Gastrocnemius medialis (tissue), 4 donors: ENCODE measurements around the gene PLSCR4. TPM values are rescaled to one million over a fixed set of nuclear protein-coding genes. Genes with fewer than 3 reads are reported as not detected.
A peak's percentile ranks its signal among the peaks of the same experiment; 100 is the strongest.
"Not testable (repeated sequence)": the region's sequence is repeated elsewhere in the genome, so short reads cannot be mapped to it uniquely, and the experiment has no call there.

Experiments used
- ATAC-seq, 2 donors: fragments of 150-250 bp; one replicate each; pipeline ENCODE4 v1.9.1; 2016
- DNase-seq, 2 donors: peaks; one replicate each; pipeline ENCODE4 v3.0.0-alpha.2; 2019
- H3K27ac ChIP-seq, 4 donors: fragments of 200-600 bp; sonication (generic); 1 replicate in 1 of 4; 2 replicates in 3 of 4; pipeline ENCODE4 v1.5.1; 2016 to 2018; ENCODE audit warnings: mild to moderate bottlenecking in 2 of 4, moderate library complexity in 1 of 4
- H3K27me3 ChIP-seq, 3 donors: fragments of 200-600 bp; sonication (generic) in 2 of 3; 1 replicate in 1 of 3; 2 replicates in 2 of 3; pipeline versions ENCODE4 v1.5.1 to v1.6.0; 2016 to 2019; ENCODE audit warnings: mild to moderate bottlenecking in 1 of 3, moderate library complexity in 1 of 3
- H3K36me3 ChIP-seq, 2 donors: fragments of 200-600 bp; sonication (generic) in 1 of 2; one replicate each; pipeline ENCODE4 v1.5.1; 2017 to 2018
- H3K4me1 ChIP-seq, 2 donors: fragments of 200-600 bp; sonication (generic) in 1 of 2; one replicate each; pipeline ENCODE4 v1.5.1; 2016 to 2017; ENCODE audit warnings: mild to moderate bottlenecking in 2 of 2
- H3K4me3 ChIP-seq, 4 donors: fragments of 200-600 bp; sonication (generic) in 3 of 4; 1 replicate in 1 of 4; 2 replicates in 3 of 4; pipeline ENCODE4 v1.5.1; 2016 to 2019; ENCODE audit warnings: mild to moderate bottlenecking in 2 of 4
- H3K9me3 ChIP-seq, 3 donors: fragments of 200-600 bp; sonication (generic) in 2 of 3; 1 replicate in 1 of 3; 2 replicates in 2 of 3; pipeline ENCODE4 v1.5.1; 2016 to 2019
- CTCF ChIP-seq, 5 experiments: fragments of 450-650 bp in 3 of 5; fragments of 200-600 bp in 2 of 5; sonication (generic) in 2 of 5; IDR thresholded peaks in 4 of 5; conservative IDR thresholded peaks in 1 of 5; 1 replicate in 4 of 5; 2 replicates in 1 of 5; pipeline ENCODE4 v1.5.1; 2016 to 2019; ENCODE audit warnings: antibody characterized with exemption in 5 of 5, mild to moderate bottlenecking in 3 of 5, moderate library complexity in 3 of 5
- POLR2A ChIP-seq, 2 donors: fragments of 450-650 bp; IDR thresholded peaks; one replicate each; pipeline ENCODE4 v1.6.1; 2017; ENCODE audit warnings: antibody characterized with exemption in 2 of 2, mild to moderate bottlenecking in 2 of 2, moderate library complexity in 2 of 2
- in situ Hi-C, 4 donors: fragments of 200-750 bp; cut with MboI; loops; one replicate each; pipeline versions ENCODE4 v1.15.0 to v1.8.0; 2017; ENCODE audit warnings: low sequenced_read_pairs in 4 of 4
- intact Hi-C: fragments of 100-400 bp; cut with DNase I; formaldehyde crosslinking; loops from one replicate; pipeline ENCODE4 v1.15.1; 2023; ENCODE audit warnings: low total_unique reads
- total RNA-seq, 4 donors: library from RNA; depleted of rRNA; stranded (reverse); fragments of >200 nt; gene quantifications; one replicate each; pipeline versions ENCODE4 v1.1.0 to v1.2.3, GENCODE V29; 2016

The PLSCR4 gene
- total RNA-seq: 10 to 100 TPM in 2 of 4 donors, 1 to 10 TPM in 2; 6.3 to 16.8 (median 9.5) TPM

- in situ Hi-C loops (no loop called here), intact Hi-C loops (no loop called here)
- ATAC-seq (peak; percentile 68 to 73), DNase-seq (peak; percentile 26 to 38)
- Histone ChIP-seq H3K4me3 (peak within 1 kb of the TSS; percentile 65 to 74 (median 68)), H3K27ac (peak within 1 kb of the TSS; percentile 63 to 80 (median 74)), H3K9me3 (no peaks in the 10 kb centered on the region), H3K27me3 (no peaks in the 10 kb centered on the region), H3K36me3 (no peaks in the 10 kb centered on the region), H3K4me1 (peaks cover 0 to 4% of the 10 kb centered on the region in 2 donors)
- TF ChIP-seq CTCF (IDR thresholded peaks at IDR 0.05 in 4 of 5, conservative IDR thresholded peaks at IDR 0.05 in 1 of 5) (no peak), POLR2A (IDR thresholded peaks at IDR 0.05) (peak in 1 of 2 donors; percentile 29)
Measured at GRCh38 chr3:146250449-146251382, at the start of gene PLSCR4. PLSCR4 (minus strand) TSS chr3:146251105; CDS start chr3:146222071, 29,034 bp downstream.

GRCh38 chr3:146293401-146293800, 42.5 kb upstream of the PLSCR4 start:
- DNase-seq, H3K27me3 ChIP-seq, H3K36me3 ChIP-seq, H3K4me1 ChIP-seq, H3K9me3 ChIP-seq, H3K4me3 ChIP-seq, intact Hi-C loops, in situ Hi-C loops, ATAC-seq, H3K27ac ChIP-seq: not testable (repeated sequence)

GRCh38 chr3:146283781-146284445, 33.0 kb upstream of the PLSCR4 start:
- in situ Hi-C loops: no loop called here
- H3K4me1 ChIP-seq: no peaks in the 10 kb centered on the region

GRCh38 chr3:146280864-146281263, 30.0 kb upstream of the PLSCR4 start:
- intact Hi-C loops (no loop called here), in situ Hi-C loops (no loop called here)
- Histone ChIP-seq H3K27me3 (no peaks in the 10 kb centered on the region), H3K27ac (no peak overlapping the region), H3K36me3 (no peaks in the 10 kb centered on the region), H3K9me3 (no peaks in the 10 kb centered on the region), H3K4me1 (no peaks in the 10 kb centered on the region), H3K4me3 (no peak overlapping the region)
- ATAC-seq (no peak), DNase-seq (no peak)
- TF ChIP-seq CTCF (IDR thresholded peaks at IDR 0.05 in 4 of 5, conservative IDR thresholded peaks at IDR 0.05 in 1 of 5) (no peak), POLR2A (IDR thresholded peaks at IDR 0.05) (no peak)

More at GRCh38 chr3:146283781-146284445, 33.0 kb upstream of the PLSCR4 start:
- DNase-seq (no peak), ATAC-seq (no peak)
- no peak for TF ChIP-seq CTCF (IDR thresholded peaks at IDR 0.05 in 4 of 5, conservative IDR thresholded peaks at IDR 0.05 in 1 of 5)
- Histone ChIP-seq H3K27ac (no peak overlapping the region), H3K36me3 (no peaks in the 10 kb centered on the region), H3K4me3 (no peak overlapping the region), H3K9me3 (no peaks in the 10 kb centered on the region), H3K27me3 (no peaks in the 10 kb centered on the region)
- intact Hi-C loops: no loop called here

- H3K4me1 ChIP-seq: no peaks in the 10 kb centered on the region
- ATAC-seq (no peak), DNase-seq (no peak)
- H3K27ac ChIP-seq: no peak overlapping the region
- intact Hi-C loops (no loop called here), in situ Hi-C loops (no loop called here)
- no peaks in the 10 kb centered on the region for H3K9me3 ChIP-seq
- H3K4me3 ChIP-seq: no peak overlapping the region
- H3K36me3 ChIP-seq: no peaks in the 10 kb centered on the region
- TF ChIP-seq CTCF (IDR thresholded peaks at IDR 0.05 in 4 of 5, conservative IDR thresholded peaks at IDR 0.05 in 1 of 5): no peak
- no peak for TF ChIP-seq POLR2A (IDR thresholded peaks at IDR 0.05)
- H3K27me3 ChIP-seq: no peaks in the 10 kb centered on the region
Measured at GRCh38 chr3:146279951-146280350, 29.0 kb upstream of the PLSCR4 start.
